ENCODE results near the gene BMAL1. TPM values are rescaled to one million over a fixed set of nuclear protein-coding genes. Genes with fewer than 3 reads are reported as not detected.

The BMAL1 gene
- total and polyA plus RNA-seq, 2 of the 8 experiments (the other 6 are each of a cell fraction or from before 2014, with no cell fraction given) = 6.8 to 6.9 TPM

DNA sequence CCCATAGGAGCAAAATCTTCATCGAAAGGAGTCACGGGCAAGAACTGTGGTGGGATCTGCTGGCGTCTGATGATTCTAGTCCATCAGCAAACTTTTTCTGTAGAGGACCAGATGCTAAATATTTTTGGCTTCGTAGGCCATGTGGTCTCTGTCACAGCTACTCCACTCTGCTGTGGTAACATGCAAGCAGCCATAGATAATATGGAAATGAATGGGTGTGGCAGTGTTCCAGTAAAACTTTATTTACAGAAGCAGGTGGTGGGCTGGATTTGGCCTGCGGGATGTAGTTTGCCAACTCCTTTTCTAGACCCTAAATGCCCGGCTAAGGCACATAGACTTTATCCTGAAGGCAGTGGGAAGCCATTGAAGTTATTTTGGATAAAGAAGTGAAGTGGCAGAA lies 32.9 kb downstream of the BMAL1 start:
- Histone ChIP-seq H2BK120ac (replicated peaks; ENCODE audit: low read depth, low read length) (no peak overlapping the region), H2BK20ac (ENCODE audit: low read length) (no peak overlapping the region), H4K91ac (replicated peaks; ENCODE audit: insufficient read length, low read length) (no peak overlapping the region), H3K18ac (ENCODE audit: extremely low read depth, low read length) (no peak overlapping the region), H2BK5ac (ENCODE audit: low read depth, low read length) (no peak overlapping the region), H3K4me3 (ENCODE audit: extremely low read depth in 1 of 4, insufficient read depth in 2 of 4, low read depth in 3 of 4, low read length in 4 of 4) (no peak overlapping the region), H3K9me3 (ENCODE audit: insufficient read depth in 2 of 2, low read depth in 1 of 2, low read length in 1 of 2) (no peaks in the 10 kb centered on the region), H3K56ac (replicated peaks; ENCODE audit: insufficient read length, low read depth, low read length) (no peak overlapping the region), H3K4me1 (replicated peaks in 1 of 4; ENCODE audit: control insufficient read depth in 3 of 4, insufficient read depth in 4 of 4, low read length in 3 of 4) (peaks cover 0 to 11% (median 4%) of the 10 kb centered on the region in 4 experiments; a peak in 5 of 7 replicates), H3K36me3 (ENCODE audit: control insufficient read depth in 2 of 4, insufficient read depth in 4 of 4, low read length in 3 of 4) (no peaks in the 10 kb centered on the region), H2BK12ac (ENCODE audit: low read depth, low read length) (no peak overlapping the region), H3K79me2 (ENCODE audit: control insufficient read depth in 1 of 2, insufficient read depth in 2 of 2, low read length in 2 of 2) (no peaks in the 10 kb centered on the region), H3K79me1 (ENCODE audit: low read depth, low read length) (no peaks in the 10 kb centered on the region; the same call in 1 of the 2 replicates), H3K23me2 (ENCODE audit: low read depth, low read length) (no peaks in the 10 kb centered on the region), H2BK15ac (ENCODE audit: low read length) (no peak overlapping the region), H3K14ac (ENCODE audit: insufficient read length) (no peak overlapping the region), H3K27me3 (replicated peaks in 1 of 4; ENCODE audit: control insufficient read depth in 3 of 4, extremely low read depth in 1 of 4, insufficient read depth in 3 of 4, low read length in 3 of 4) (no peaks in the 10 kb centered on the region), H4K8ac (ENCODE audit: extremely low read depth, insufficient read depth, low read length) (no peak overlapping the region), H4K20me1 (replicated peaks in 1 of 2; ENCODE audit: control insufficient read depth in 1 of 2, insufficient read depth in 2 of 2, low read length in 2 of 2) (peaks cover 0 to 1% of the 10 kb centered on the region in 2 experiments), H3K27ac (ENCODE audit: low read depth, low read length) (no peak overlapping the region), H3K9ac (replicated peaks in 1 of 4; ENCODE audit: extremely low read depth in 1 of 4, low read depth in 3 of 4, low read length in 3 of 4) (no peak overlapping the region), H2AK5ac (ENCODE audit: low read depth, low read length) (no peak overlapping the region), H3K4me2 (ENCODE audit: insufficient read depth in 1 of 2, low read depth in 2 of 2, low read length in 2 of 2) (no peak overlapping the region), H4K5ac (ENCODE audit: insufficient read length, low read depth, low read length) (no peak overlapping the region), H3K4ac (replicated peaks; ENCODE audit: insufficient read length, low read depth, low read length) (no peak overlapping the region), H3K23ac (ENCODE audit: insufficient read length) (no peak overlapping the region), H2AFZ (ENCODE audit: low read length) (no peak overlapping the region)
- no peak for FAIRE-seq
- WGBS, 2 experiments (ENCODE audit: extremely low coverage in 1 of 2, insufficient coverage in 1 of 2, insufficient read length in 1 of 2, insufficient replicate concordance in 2 of 2, low coverage in 1 of 2, low lambda C conversion rate in 2 of 2, missing lambda C conversion rate in 1 of 2) = 94% methylated on average over 6 of the region's 6 CpGs; no CpG with 5 or more reads in 1 of the 2 experiments
- DNase-seq (ENCODE audit: low read depth in 1 of 2, low spot score in 2 of 2) = no peak
- TF ChIP-seq HDAC2 (IDR thresholded peaks at IDR 0.05; ENCODE audit: borderline replicate concordance in 1 of 2, low read depth in 2 of 2, low read length in 2 of 2) = no peak
- no peak for TF ChIP-seq CBX8 (IDR thresholded peaks at IDR 0.05; ENCODE audit: borderline replicate concordance, low read depth, low read length)
- ChIA-PET CTCF (ENCODE audit: partially characterized antibody) (interaction anchor here (0.6 to 4.0 kb wide), 6 partner anchors 8 to 980 kb away, joined by 3 to 12 read pairs (median 3); no protein-coding TSS in a partner anchor), POLR2A (ENCODE audit: partially characterized antibody) (no interaction called here)

Data from H1 (cell line).